ENCODE measurements around the gene OR10T2.

DNA sequence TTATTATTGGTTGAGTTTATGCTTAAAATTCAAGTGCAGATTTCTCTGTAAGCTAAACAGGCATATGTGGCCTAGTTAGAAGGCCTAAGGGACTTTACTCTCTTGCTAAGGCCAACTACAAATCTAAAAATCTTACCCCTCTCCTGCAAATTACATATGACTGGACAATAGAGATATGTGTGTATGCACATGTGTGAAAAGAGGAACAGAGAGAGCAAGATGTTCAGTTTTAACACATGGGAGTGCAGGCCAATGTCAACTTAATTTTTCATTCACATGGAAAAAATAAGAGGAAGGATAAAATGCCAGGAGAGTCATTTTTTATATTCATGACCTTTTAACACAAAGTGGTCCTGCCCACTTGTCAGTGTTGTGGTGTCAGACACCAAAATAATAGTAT lies 18.3 kb upstream of the OR10T2 start:
- TF ChIP-seq, protein P1, sequence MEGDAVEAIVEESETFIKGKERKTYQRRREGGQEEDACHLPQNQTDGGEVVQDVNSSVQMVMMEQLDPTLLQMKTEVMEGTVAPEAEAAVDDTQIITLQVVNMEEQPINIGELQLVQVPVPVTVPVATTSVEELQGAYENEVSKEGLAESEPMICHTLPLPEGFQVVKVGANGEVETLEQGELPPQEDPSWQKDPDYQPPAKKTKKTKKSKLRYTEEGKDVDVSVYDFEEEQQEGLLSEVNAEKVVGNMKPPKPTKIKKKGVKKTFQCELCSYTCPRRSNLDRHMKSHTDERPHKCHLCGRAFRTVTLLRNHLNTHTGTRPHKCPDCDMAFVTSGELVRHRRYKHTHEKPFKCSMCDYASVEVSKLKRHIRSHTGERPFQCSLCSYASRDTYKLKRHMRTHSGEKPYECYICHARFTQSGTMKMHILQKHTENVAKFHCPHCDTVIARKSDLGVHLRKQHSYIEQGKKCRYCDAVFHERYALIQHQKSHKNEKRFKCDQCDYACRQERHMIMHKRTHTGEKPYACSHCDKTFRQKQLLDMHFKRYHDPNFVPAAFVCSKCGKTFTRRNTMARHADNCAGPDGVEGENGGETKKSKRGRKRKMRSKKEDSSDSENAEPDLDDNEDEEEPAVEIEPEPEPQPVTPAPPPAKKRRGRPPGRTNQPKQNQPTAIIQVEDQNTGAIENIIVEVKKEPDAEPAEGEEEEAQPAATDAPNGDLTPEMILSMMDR (IDR thresholded peaks at IDR 0.05), result no peak
- no peak for TF ChIP-seq EP300 (IDR thresholded peaks at IDR 0.05)
